NT2/D1 (cell line): ENCODE data around the gene ROBO2.

Source experiments
- SUZ12 ChIP-seq: IDR thresholded peaks from 2 replicates; pipeline ENCODE4 v1.6.1; 2011; ENCODE audit not compliant: insufficient read length, insufficient read depth; ENCODE audit errors: extremely low read depth
- YY1 ChIP-seq: IDR thresholded peaks from 2 replicates; pipeline ENCODE4 v1.6.1; 2011; ENCODE audit not compliant: insufficient read length, insufficient read depth
- ZNF274 ChIP-seq: IDR thresholded peaks from 2 replicates; pipeline ENCODE4 v1.6.1; 2011; ENCODE audit warnings: mild to moderate bottlenecking, low read depth, low read length

- TF ChIP-seq YY1 (no peak), ZNF274 (no peak), SUZ12 (no peak)
These were observed 41.4 kb downstream of the ROBO2 start for GRCh38 chr3:77081240-77081661.
